Activated CD4-positive, alpha-beta T cell treated with anti-CD3 and anti-CD28 coated beads, Interleukin-2, amount 50 U/mL, for 48 hours (primary cell): ENCODE data around the gene IQGAP2.

ENCODE experiments used
- DNase-seq, 2 experiments: peaks; one replicate each; pipeline ENCODE4 v3.0.0-alpha.2; 2020

Gene IQGAP2

GRCh38 chr5:76617229-76617628 is 214.1 kb downstream of the IQGAP2 start:
- DNase-seq: no peak

GRCh38 chr5:76617675-76618074 is 214.6 kb downstream of the IQGAP2 start:
- DNase-seq: no peak

GRCh38 chr5:76620166-76620565 is 217.1 kb downstream of the IQGAP2 start:
- DNase-seq: no peak

DNA sequence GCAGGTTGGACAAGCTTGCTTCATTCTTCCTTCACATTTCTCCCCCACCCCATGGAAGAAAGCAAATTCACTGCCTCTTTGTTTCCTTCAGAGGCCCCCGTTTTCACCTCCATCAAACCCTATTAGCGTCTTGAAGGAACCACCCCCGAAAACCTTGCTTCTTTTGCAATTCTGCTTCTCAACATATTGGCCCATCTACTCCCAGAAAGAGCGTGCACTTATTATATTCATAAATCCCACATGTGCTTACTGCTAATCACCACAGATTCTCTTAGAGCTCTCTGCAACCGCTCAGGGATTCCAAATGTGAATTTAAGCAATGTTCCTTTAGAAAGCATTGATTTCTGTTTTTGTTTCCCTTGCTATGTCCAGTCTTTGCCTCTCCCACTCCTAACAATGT is 219.0 kb downstream of the IQGAP2 start:
- DNase-seq: no peak

- DNase-seq: no peak
Observed at GRCh38 chr5:76622973-76623596, 220.0 kb downstream of the IQGAP2 start, which contains the start of gene F2RL2. TSS of gene F2RL2 (minus strand) at chr5:76623403. CDS start at chr5:76623230, 173 bp downstream.

DNA sequence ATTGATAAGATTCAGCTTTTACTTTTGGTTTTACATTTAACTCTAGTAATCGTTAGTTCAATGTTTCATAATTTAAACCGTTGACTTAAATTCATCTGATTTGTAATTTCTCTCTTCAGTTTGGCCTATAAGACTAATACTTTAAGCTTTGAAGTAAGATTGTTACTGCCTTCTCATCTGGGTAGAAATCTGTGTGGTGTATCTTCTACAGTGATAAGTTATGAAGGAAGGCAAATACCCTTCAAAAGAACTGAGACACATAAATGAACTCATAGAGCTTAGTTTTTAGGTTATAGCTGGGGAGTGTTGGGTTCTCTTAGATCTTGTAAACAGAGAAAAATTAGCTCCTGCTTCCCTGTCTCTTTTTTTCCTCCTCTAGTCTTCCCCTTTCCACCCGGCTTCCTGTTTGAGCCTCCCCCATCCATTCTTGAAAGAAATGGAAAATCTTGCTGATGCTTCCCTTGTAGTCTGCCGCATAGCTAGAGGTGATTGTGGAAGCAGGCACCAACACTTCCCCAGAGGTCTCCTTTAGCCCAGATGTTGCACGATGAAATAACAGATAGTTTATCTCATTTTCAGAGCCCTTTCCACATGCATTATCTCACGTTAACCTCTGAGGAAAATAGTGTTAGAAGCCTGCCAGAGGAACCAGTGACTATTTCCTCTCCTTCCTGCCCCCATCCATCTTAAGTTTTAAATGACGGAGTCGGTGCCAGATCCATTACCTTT is 222.2 kb downstream of the IQGAP2 start:
- DNase-seq: no peak

DNA sequence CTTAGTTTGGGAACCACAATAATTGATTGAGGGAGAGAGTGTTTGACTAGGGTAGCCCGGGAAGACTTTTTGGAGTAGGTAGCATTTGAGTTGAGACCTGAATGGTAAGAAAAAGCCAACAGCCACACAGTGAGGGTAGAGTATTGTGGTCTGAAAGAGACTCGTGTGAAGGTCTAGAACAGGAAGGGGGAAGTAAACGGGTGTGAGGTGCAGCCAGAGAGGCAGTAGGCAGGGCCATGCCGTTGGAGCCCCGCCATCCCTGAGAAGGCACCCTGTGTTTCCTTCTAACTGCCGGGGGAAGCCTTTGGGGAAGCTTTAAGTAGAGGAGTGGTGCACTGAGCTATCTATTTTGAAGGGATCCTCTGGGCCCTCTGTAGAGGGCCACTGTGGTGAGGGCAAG is 223.7 kb downstream of the IQGAP2 start:
- no peak for DNase-seq

GRCh38 chr5:76634661-76635060 is 231.6 kb downstream of the IQGAP2 start:
- DNase-seq: no peak

- DNase-seq: no peak
Observed at GRCh38 chr5:76637490-76637889, 234.4 kb downstream of the IQGAP2 start.

DNA sequence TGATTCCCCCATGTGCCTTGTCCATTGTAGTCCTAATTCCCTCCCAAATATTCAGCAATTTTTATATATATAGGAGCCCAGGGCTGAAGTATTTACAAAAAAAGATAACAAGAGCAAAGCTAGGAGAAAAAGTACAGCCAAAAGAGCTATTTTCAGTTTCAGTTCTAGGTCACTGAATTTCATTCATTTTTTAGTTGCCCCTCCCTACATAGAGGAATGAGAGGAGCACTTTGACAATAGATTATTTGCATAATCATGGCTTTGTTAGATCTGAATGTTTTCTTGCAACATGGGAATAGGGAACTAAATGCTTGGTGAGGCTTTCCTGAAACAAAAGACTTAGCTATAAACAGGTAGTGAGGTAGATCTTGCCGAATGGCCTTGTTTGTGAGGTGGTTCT is 235.4 kb downstream of the IQGAP2 start:
- DNase-seq: no peak

- DNase-seq: peak; percentile 64 to 75
Observed at GRCh38 chr5:76641514-76642120, 238.5 kb downstream of the IQGAP2 start.

- no peak for DNase-seq
Observed at GRCh38 chr5:76642390-76643040, 239.4 kb downstream of the IQGAP2 start.

GRCh38 chr5:76643371-76643770 is 240.3 kb downstream of the IQGAP2 start:
- no peak for DNase-seq

DNA sequence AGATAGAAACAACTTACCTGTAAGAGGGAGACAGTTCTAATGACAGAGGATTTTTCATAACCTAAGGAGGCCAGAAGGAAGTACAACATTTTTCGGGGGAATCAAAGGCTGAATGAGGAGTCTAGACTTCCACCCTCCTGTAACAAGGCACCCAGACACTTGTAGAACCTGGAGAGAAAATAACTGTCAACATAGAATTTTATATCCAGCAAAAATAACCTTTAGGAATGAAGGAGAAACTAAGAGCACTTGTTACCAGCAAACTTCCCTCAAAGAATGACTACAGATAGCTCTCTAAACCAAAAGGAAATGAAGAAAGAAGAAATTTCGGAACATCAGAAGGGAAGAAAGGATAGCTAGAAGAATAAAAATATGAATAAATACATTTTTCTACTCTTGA is 246.1 kb downstream of the IQGAP2 start:
- DNase-seq: no peak

DNA sequence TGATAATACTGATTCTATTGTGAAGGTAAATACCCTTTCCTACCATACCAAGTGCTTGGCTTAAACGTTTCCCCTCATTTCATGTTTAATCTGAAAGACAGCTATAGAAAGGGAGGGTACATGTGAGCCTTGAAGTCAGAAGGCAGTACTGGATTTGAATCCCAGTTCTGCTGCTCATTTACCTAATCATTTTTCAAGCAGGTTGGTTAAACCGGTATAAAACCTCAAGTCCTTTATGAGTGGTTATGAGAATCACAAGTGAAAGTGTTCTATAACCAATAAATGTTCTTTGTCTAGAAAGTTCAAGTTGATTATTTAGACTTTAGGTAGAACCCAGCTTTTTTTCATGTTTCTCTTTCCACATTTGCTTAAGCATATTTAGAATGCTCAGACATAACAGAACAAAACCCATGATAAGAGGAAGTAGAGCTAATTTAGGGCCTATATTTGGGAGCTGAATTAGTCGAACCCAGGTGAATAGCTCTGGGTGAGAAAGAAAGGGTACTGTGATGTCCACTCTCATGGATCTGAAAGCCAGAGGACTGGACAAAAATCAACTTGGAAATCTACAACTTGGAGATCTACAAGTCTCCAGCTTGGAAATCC is 249.8 kb downstream of the IQGAP2 start:
- DNase-seq: no peak

GRCh38 chr5:76657091-76657490 is 254.0 kb downstream of the IQGAP2 start:
- DNase-seq: no peak

- no peak for DNase-seq
Observed at GRCh38 chr5:76657683-76658311, 254.7 kb downstream of the IQGAP2 start.

DNA sequence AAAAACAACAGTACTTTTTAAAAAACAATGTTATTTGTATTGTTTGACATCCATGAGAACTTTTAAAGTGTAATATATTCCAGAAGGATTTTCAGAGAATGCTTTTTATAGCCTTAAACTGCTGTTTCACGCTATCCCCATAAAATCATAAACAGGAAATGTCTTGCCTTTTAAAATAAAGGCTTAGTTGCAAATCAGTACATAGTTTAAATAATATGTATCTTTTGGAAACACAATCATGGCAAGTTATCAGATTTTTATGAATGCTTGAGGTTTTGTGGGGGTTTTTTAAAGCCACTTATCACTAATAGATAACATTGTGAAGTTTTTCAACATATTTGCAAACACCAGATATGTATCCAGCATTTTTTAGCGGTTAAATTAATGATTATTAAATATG is 257.3 kb downstream of the IQGAP2 start:
- DNase-seq: no peak

GRCh38 chr5:76662521-76662920 is 259.4 kb downstream of the IQGAP2 start:
- DNase-seq: no peak

DNA sequence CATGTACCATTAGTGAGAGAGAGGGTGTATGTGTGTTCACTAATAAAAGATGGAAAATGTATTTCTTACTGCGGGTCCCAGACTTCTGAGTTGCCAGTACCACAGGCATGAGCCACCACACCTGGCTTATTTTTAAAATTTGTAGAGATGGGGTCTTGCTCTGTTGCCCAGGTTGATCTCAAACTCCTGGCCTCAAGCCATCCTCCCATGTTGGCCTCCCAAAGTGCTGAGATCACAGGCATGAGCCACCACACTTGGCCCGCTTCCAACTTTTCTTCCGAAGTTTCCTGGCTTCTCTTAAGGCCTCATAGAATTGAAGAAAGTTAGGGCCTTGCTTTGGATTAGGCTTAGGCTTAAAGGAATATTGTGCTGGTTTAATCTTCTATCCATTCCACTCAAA is 260.5 kb downstream of the IQGAP2 start:
- no peak for DNase-seq

GRCh38 chr5:76664079-76664478 is 261.0 kb downstream of the IQGAP2 start:
- no peak for DNase-seq

GRCh38 chr5:76667495-76667894 is 264.4 kb downstream of the IQGAP2 start:
- DNase-seq: no peak

DNA sequence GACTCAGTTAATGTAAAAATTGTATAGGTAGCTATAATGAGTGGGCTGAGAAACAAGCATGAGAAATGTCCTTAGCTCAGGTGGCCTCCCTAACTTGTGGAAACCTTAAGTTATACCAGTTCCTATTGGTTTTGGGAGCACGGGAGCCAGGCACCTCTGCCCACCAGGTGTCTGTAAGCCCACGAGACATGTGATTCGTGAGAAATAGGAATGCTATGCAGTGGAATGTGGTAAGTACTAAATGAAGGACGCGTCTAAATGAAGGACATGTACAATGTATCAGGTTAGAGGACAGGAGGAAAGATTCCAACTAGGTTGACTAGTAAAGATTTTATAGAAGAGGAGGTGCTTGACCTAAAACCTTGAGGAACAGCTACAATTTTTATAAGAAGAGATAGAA is 266.2 kb downstream of the IQGAP2 start:
- no peak for DNase-seq
